Testis (tissue), 2 donors: ENCODE results near the gene TAF11L4.

Source experiments
- POLR2A ChIP-seq: fragments of 450-650 bp; IDR thresholded peaks from one replicate; pipeline ENCODE4 v1.6.1; 2017; ENCODE audit warnings: antibody characterized with exemption, mild to moderate bottlenecking, moderate library complexity
- TF ChIP-seq, protein P1 (sequence below), 3 experiments: fragments of 450-650 bp in 2 of 3; fragments of 200-600 bp in 1 of 3; sonication (generic) in 1 of 3; IDR thresholded peaks; one replicate each; pipeline ENCODE4 v1.5.1; 2016 to 2019; ENCODE audit warnings: antibody characterized with exemption in 3 of 3, mild to moderate bottlenecking in 2 of 3, moderate library complexity in 1 of 3

DNA sequence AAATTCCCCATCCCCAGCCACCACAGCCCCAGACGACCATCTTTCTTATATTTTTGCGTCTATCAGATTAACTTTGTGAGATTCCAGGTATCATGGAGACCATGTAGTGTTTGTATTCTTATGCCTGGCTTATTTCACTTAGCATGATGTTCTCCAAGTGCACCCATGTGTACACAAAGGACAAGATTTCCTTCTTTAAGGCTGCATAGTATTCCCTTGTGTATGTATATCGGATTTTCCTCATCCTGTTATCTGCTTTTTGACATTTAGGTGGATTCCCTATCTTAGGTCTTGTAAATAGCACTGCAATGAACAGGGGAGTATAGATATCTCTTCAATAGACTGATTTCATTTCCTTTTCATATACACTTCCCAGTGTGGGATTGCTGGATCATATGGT is 28.8 kb upstream of the TAF11L4 start:
- TF ChIP-seq, protein P1, sequence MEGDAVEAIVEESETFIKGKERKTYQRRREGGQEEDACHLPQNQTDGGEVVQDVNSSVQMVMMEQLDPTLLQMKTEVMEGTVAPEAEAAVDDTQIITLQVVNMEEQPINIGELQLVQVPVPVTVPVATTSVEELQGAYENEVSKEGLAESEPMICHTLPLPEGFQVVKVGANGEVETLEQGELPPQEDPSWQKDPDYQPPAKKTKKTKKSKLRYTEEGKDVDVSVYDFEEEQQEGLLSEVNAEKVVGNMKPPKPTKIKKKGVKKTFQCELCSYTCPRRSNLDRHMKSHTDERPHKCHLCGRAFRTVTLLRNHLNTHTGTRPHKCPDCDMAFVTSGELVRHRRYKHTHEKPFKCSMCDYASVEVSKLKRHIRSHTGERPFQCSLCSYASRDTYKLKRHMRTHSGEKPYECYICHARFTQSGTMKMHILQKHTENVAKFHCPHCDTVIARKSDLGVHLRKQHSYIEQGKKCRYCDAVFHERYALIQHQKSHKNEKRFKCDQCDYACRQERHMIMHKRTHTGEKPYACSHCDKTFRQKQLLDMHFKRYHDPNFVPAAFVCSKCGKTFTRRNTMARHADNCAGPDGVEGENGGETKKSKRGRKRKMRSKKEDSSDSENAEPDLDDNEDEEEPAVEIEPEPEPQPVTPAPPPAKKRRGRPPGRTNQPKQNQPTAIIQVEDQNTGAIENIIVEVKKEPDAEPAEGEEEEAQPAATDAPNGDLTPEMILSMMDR (IDR thresholded peaks at IDR 0.05) = no peak
- TF ChIP-seq POLR2A = no peak
